IMR-90 (cell line): ENCODE data around the gene PEX10. TPM values are rescaled to one million over a fixed set of nuclear protein-coding genes. Genes with fewer than 3 reads are reported as not detected.

Experiments used
- ATAC-seq: fragments of 200-7000 bp; cut with Tn5 transposase; 2 replicates; pipeline ENCODE4 v1.9.1; 2020; ENCODE audit warnings: low read depth, mild to moderate bottlenecking, moderate library complexity
- BruUV-seq: library from RNA; stranded (reverse); fragments of 400-500 nt; replicated peaks from 2 replicates; lab custom pipeline; 2021; lab: Mats Ljungman, UMichigan
- CTCF ChIA-PET: fragments of 300-600 bp; formaldehyde crosslinking; extraction: SDS; loops from one replicate; lab custom pipeline; 2021; ENCODE audit warnings: antibody characterized with exemption; lab: Yijun Ruan, JAX
- POLR2A ChIA-PET: fragments of 300-600 bp; sonication (Branson Sonifier 250); formaldehyde crosslinking; loops from one replicate; lab custom pipeline; 2022; ENCODE audit warnings: antibody characterized with exemption; ENCODE audit not compliant: unreplicated experiment; lab: Charles Lee
- DNase-seq: peaks from one replicate; pipeline ENCODE4 v3.0.0; 2013
- H2AFZ ChIP-seq: replicated peaks from 2 replicates; pipeline ENCODE3; 2013; ENCODE audit warnings: low read length, mild to moderate bottlenecking; ENCODE audit not compliant: poor library complexity
- H2AK5ac ChIP-seq: 2 replicates; pipeline ENCODE4 v1.6.1; 2013; ENCODE audit warnings: low read depth, low read length, inconsistent platforms
- H2AK9ac ChIP-seq: replicated peaks from 2 replicates; pipeline ENCODE3; 2013; ENCODE audit warnings: mild to moderate bottlenecking, low read depth, low read length, moderate library complexity; ENCODE audit not compliant: poor library complexity
- H2BK120ac ChIP-seq: 2 replicates; pipeline ENCODE4 v1.6.1; 2013; ENCODE audit warnings: low read depth, low read length, inconsistent platforms
- H2BK15ac ChIP-seq: 3 replicates; pipeline ENCODE4 v1.6.1; 2013; ENCODE audit warnings: low read depth, low read length, inconsistent platforms
- H2BK20ac ChIP-seq: 2 replicates; pipeline ENCODE4 v1.6.1; 2013; ENCODE audit warnings: low read depth, mild to moderate bottlenecking, inconsistent platforms, low read length, moderate library complexity
- H2BK5ac ChIP-seq: 2 replicates; pipeline ENCODE4 v1.6.1; 2013; ENCODE audit warnings: mild to moderate bottlenecking, low read depth, low read length, inconsistent platforms; ENCODE audit not compliant: poor library complexity, severe bottlenecking
- H3K14ac ChIP-seq: replicated peaks from 2 replicates; pipeline ENCODE4 v1.6.1; 2013; ENCODE audit warnings: low read depth, low read length, inconsistent platforms
- H3K18ac ChIP-seq: 2 replicates; pipeline ENCODE4 v1.6.1; 2013; ENCODE audit warnings: low read depth, low read length, control low read depth
- H3K23ac ChIP-seq: 2 replicates; pipeline ENCODE4 v1.6.1; 2013; ENCODE audit warnings: low read depth, low read length, inconsistent platforms
- H3K27ac ChIP-seq: 2 replicates; pipeline ENCODE4 v1.5.1; 2013; ENCODE audit warnings: mild to moderate bottlenecking, control low read depth, low read length; ENCODE audit not compliant: insufficient read depth
- H3K27me3 ChIP-seq: 2 replicates; pipeline ENCODE4 v1.6.1; 2013; ENCODE audit warnings: low read length; ENCODE audit not compliant: control insufficient read depth, insufficient read depth
- H3K36me3 ChIP-seq: 2 replicates; pipeline ENCODE4 v1.6.1; 2013; ENCODE audit warnings: low read length, mixed read lengths; ENCODE audit not compliant: control insufficient read depth, insufficient read depth
- H3K4ac ChIP-seq: 2 replicates; pipeline ENCODE4 v1.6.1; 2013; ENCODE audit warnings: low read depth, low read length, inconsistent platforms
- H3K4me1 ChIP-seq: 2 replicates; pipeline ENCODE4 v1.6.1; 2013; ENCODE audit warnings: low read length, mixed read lengths; ENCODE audit not compliant: control insufficient read depth, insufficient read depth
- H3K4me2 ChIP-seq: 2 replicates; pipeline ENCODE4 v1.6.1; 2013; ENCODE audit warnings: low read depth, mild to moderate bottlenecking, control low read depth, low read length, moderate library complexity
- H3K4me3 ChIP-seq: 2 replicates; pipeline ENCODE4 v1.5.1; 2013; ENCODE audit warnings: low read depth, mild to moderate bottlenecking, control low read depth, low read length, moderate library complexity; ENCODE audit not compliant: insufficient read depth
- H3K56ac ChIP-seq: 2 replicates; pipeline ENCODE4 v1.6.1; 2013; ENCODE audit warnings: low read length, inconsistent platforms; ENCODE audit not compliant: insufficient read depth; ENCODE audit errors: extremely low read depth
- H3K79me1 ChIP-seq, 2 experiments: 2 replicates each; pipeline ENCODE4 v1.6.1; 2013; ENCODE audit warnings: low read length in 2 of 2, inconsistent platforms in 1 of 2, low read depth in 1 of 2
- H3K9ac ChIP-seq: 2 replicates; pipeline ENCODE4 v1.6.1; 2013; ENCODE audit warnings: low read depth, low read length, control low read depth
- H3K9me1 ChIP-seq: 2 replicates; pipeline ENCODE4 v1.6.1; 2013; ENCODE audit warnings: low read length, inconsistent platforms; ENCODE audit not compliant: insufficient read depth
- H3K9me3 ChIP-seq: 2 replicates; pipeline ENCODE4 v1.6.1; 2013; ENCODE audit warnings: low read length; ENCODE audit not compliant: control insufficient read depth, insufficient read depth
- H4K20me1 ChIP-seq: 2 replicates; pipeline ENCODE4 v1.6.1; 2013; ENCODE audit warnings: low read length, inconsistent platforms; ENCODE audit not compliant: insufficient read depth
- H4K5ac ChIP-seq: 2 replicates; pipeline ENCODE4 v1.6.1; 2013; ENCODE audit warnings: mild to moderate bottlenecking, low read depth, low read length, control low read depth
- H4K8ac ChIP-seq, 2 experiments: 2 replicates each; pipeline ENCODE4 v1.6.1; 2013; ENCODE audit warnings: low read depth in 2 of 2, low read length in 2 of 2, control low read depth in 1 of 2, inconsistent platforms in 1 of 2
- H4K91ac ChIP-seq: 2 replicates; pipeline ENCODE4 v1.6.1; 2013; ENCODE audit warnings: low read depth, low read length, inconsistent platforms; ENCODE audit not compliant: insufficient read depth
- BHLHE40 ChIP-seq: fragments of 150-350 bp; IDR thresholded peaks from 2 replicates; pipeline ENCODE4 v1.6.1; 2016; ENCODE audit warnings: mild to moderate bottlenecking, low read depth, low read length
- CHD1 ChIP-seq: IDR thresholded peaks from 2 replicates; pipeline ENCODE4 v1.6.1; 2012; ENCODE audit warnings: low read depth, low read length, improper control_type of control experiment
- FOS ChIP-seq: fragments of 150-350 bp; IDR thresholded peaks from 2 replicates; pipeline ENCODE4 v1.6.1; 2016; ENCODE audit warnings: low read depth, low read length
- MAFK ChIP-seq: IDR thresholded peaks from 2 replicates; pipeline ENCODE4 v1.6.1; 2012; ENCODE audit warnings: low read depth, low read length, improper control_type of control experiment
- NFE2L2 ChIP-seq: fragments of 150-350 bp; IDR thresholded peaks from 2 replicates; pipeline ENCODE4 v1.6.1; 2016; ENCODE audit warnings: low read depth, mild to moderate bottlenecking, low read length
- RAD21 ChIP-seq: IDR thresholded peaks from 2 replicates; pipeline ENCODE4 v1.6.1; 2012; ENCODE audit warnings: low read length, improper control_type of control experiment
- RCOR1 ChIP-seq: IDR thresholded peaks from 2 replicates; pipeline ENCODE4 v1.6.1; 2012; ENCODE audit warnings: mild to moderate bottlenecking, low read length, improper control_type of control experiment; ENCODE audit not compliant: insufficient replicate concordance
- RFX5 ChIP-seq: IDR thresholded peaks from 2 replicates; pipeline ENCODE4 v1.8.0; 2012; ENCODE audit warnings: low read depth, mild to moderate bottlenecking, low read length, moderate library complexity
- SMC3 ChIP-seq: fragments of 150-350 bp; IDR thresholded peaks from 2 replicates; pipeline ENCODE4 v1.6.1; 2016; ENCODE audit warnings: low read depth, mild to moderate bottlenecking, antibody characterized with exemption, low read length, moderate library complexity
- WGBS, 2 experiments: methylation state at CpG; one replicate each; pipeline versions ENCODE4 v1.1.5 to v1.1.7; 2013; ENCODE audit warnings: missing lambda C conversion rate in 2 of 2; ENCODE audit not compliant: insufficient read length in 1 of 2; ENCODE audit errors: extremely low coverage in 2 of 2; 5-methylcytosine and 5-hydroxymethylcytosine counted together
- dilution Hi-C: fragments of 300-500 bp; cut with HindIII; formaldehyde crosslinking; loops from one replicate; pipeline ENCODE4 v1.14.3; 2018; ENCODE audit warnings: low sequenced_read_pairs; ENCODE audit not compliant: unreplicated experiment
- in situ Hi-C: fragments of 300-500 bp; cut with MboI; formaldehyde crosslinking; loops from 3 replicates; pipeline ENCODE4 v1.14.3; 2019; ENCODE audit warnings: low sequenced_read_pairs, inconsistent platforms, mixed read lengths
- intact Hi-C: fragments of 100-400 bp; cut with micrococcal nuclease; formaldehyde crosslinking; loops from 2 replicates; pipeline ENCODE4 v1.10.0; 2022
- polyA plus RNA-seq, 3 experiments: library from polyadenylated mRNA; depleted of rRNA; stranded (reverse); fragments of >200 nt; gene quantifications; 2 replicates each; pipeline ENCODE4 v1.2.3, GENCODE V29; 2012; ENCODE audit warnings: low replicate concordance in 1 of 3
- total RNA-seq: library from RNA; depleted of rRNA; stranded (reverse); fragments of >200 nt; gene quantifications from 2 replicates; pipeline ENCODE4 v1.2.3, GENCODE V29; 2012
- TF ChIP-seq, protein P1 (sequence below): conservative IDR thresholded peaks from 2 replicates; pipeline ENCODE4 v1.5.1; 2012; ENCODE audit warnings: mild to moderate bottlenecking, low read depth, low read length, improper control_type of control experiment
- TF ChIP-seq, protein P2 (sequence below): fragments of 150-350 bp; IDR thresholded peaks from 2 replicates; pipeline ENCODE4 v1.6.1; 2017; ENCODE audit warnings: mild to moderate bottlenecking, antibody characterized with exemption, low read length, low read depth
- TF ChIP-seq, protein P3 (sequence below): fragments of 150-350 bp; IDR thresholded peaks from 2 replicates; pipeline ENCODE4 v1.6.1; 2016; ENCODE audit warnings: low read depth, mild to moderate bottlenecking, low read length, moderate library complexity, borderline replicate concordance

The PEX10 gene
- total and polyA plus RNA-seq, 2 of the 4 experiments (the other 2 are of a cell fraction) = 16.9 to 19.7 TPM

DNA sequence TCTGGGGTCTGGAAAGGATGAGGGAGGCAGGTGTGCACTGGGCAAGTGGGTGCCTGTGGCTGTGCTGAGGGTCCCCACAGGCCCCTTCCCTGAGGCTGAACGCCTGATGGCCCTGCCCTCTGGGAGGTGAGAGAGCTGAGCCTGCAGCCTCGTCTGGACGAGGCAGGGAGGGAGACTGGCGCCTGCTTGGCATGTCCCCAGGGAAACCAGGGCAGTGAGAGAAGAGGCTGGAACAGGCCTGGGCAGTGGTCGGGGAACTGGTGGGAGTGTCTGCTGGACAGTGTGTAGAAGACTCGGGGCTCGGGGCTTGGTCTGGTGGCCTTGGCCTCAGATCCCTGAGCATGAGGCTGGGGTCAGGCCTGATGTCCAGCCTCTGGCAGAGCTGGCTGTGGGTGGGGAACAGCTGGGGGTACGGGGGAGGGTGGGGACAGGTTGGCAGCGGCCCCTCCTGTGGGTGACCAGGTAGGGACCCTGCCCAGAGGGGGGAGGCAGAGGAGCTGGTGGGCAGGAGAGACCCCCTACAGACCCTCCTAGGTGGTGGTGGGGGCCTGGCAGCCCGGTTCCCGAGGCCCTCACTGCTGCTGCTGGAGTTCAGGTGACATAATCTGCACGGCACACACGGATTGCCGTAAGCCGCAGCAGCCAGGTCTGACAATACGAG is 32.9 kb upstream of the PEX10 start:
- H3K9me1 ChIP-seq = peaks cover 4% of the 10 kb centered on the region; the same call in 1 of the 2 replicates
- no peaks in the 10 kb centered on the region for H3K36me3 ChIP-seq
- dilution Hi-C loops (no loop called here), in situ Hi-C loops (loop anchor here (25.0 kb wide), 1 partner anchor 617 kb away; the partner anchor contains the start of gene PRDM16), intact Hi-C loops (no loop called here)
- no peak overlapping the region for H3K4me3 ChIP-seq
- H3K4me2 ChIP-seq = no peak overlapping the region
- TF ChIP-seq NFE2L2 (no peak), SMC3 (no peak), BHLHE40 (no peak), RFX5 (no peak), RAD21 (no peak), FOS (no peak), RCOR1 (no peak), MAFK (no peak), CHD1 (no peak)
- TF ChIP-seq, protein P1, sequence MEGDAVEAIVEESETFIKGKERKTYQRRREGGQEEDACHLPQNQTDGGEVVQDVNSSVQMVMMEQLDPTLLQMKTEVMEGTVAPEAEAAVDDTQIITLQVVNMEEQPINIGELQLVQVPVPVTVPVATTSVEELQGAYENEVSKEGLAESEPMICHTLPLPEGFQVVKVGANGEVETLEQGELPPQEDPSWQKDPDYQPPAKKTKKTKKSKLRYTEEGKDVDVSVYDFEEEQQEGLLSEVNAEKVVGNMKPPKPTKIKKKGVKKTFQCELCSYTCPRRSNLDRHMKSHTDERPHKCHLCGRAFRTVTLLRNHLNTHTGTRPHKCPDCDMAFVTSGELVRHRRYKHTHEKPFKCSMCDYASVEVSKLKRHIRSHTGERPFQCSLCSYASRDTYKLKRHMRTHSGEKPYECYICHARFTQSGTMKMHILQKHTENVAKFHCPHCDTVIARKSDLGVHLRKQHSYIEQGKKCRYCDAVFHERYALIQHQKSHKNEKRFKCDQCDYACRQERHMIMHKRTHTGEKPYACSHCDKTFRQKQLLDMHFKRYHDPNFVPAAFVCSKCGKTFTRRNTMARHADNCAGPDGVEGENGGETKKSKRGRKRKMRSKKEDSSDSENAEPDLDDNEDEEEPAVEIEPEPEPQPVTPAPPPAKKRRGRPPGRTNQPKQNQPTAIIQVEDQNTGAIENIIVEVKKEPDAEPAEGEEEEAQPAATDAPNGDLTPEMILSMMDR = no peak
- TF ChIP-seq, protein P2, sequence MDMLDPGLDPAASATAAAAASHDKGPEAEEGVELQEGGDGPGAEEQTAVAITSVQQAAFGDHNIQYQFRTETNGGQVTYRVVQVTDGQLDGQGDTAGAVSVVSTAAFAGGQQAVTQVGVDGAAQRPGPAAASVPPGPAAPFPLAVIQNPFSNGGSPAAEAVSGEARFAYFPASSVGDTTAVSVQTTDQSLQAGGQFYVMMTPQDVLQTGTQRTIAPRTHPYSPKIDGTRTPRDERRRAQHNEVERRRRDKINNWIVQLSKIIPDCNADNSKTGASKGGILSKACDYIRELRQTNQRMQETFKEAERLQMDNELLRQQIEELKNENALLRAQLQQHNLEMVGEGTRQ = no peak
- TF ChIP-seq, protein P3, sequence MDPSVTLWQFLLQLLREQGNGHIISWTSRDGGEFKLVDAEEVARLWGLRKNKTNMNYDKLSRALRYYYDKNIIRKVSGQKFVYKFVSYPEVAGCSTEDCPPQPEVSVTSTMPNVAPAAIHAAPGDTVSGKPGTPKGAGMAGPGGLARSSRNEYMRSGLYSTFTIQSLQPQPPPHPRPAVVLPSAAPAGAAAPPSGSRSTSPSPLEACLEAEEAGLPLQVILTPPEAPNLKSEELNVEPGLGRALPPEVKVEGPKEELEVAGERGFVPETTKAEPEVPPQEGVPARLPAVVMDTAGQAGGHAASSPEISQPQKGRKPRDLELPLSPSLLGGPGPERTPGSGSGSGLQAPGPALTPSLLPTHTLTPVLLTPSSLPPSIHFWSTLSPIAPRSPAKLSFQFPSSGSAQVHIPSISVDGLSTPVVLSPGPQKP = no peak
- CTCF ChIA-PET = no interaction called here
- H4K5ac ChIP-seq = no peak overlapping the region
- peak overlapping the region; percentile 72 for H2AK9ac ChIP-seq
- no peak overlapping the region for H4K91ac ChIP-seq
- no peak overlapping the region for H3K4ac ChIP-seq
- H3K79me1 ChIP-seq = no peaks in the 10 kb centered on the region
- H3K4me1 ChIP-seq = peaks cover 4% of the 10 kb centered on the region; the same call in 1 of the 2 replicates
- no peaks in the 10 kb centered on the region for H3K9me3 ChIP-seq
- no peak overlapping the region for H2AK5ac ChIP-seq
- DNase-seq (no peak), ATAC-seq (no peak)
- H2BK15ac ChIP-seq = no peak overlapping the region
- H2BK20ac ChIP-seq = no peak overlapping the region
- no peaks in the 10 kb centered on the region for H4K20me1 ChIP-seq
- 0 out of 2 replicates have a peak overlapping the region, but pooled peaks have one; percentile 8 for H2BK120ac ChIP-seq
- no peak overlapping the region for H3K18ac ChIP-seq
- H3K9ac ChIP-seq = no peak overlapping the region
- no peak overlapping the region for H3K27ac ChIP-seq
- peaks cover 37% of the 10 kb centered on the region for H3K27me3 ChIP-seq
- WGBS, 2 experiments = 86% methylated on average over 8 of the region's 16 CpGs; no CpG with 5 or more reads in 1 of the 2 experiments
- H2BK5ac ChIP-seq = no peak overlapping the region
- POLR2A ChIA-PET = no interaction called here
- H4K8ac ChIP-seq = no peak overlapping the region
- no peak overlapping the region for H3K56ac ChIP-seq
- no TSS peak for BruUV-seq
- no peak overlapping the region for H3K14ac ChIP-seq
- H2AFZ ChIP-seq = no peak overlapping the region
- no peak overlapping the region for H3K23ac ChIP-seq
